ENCODE data around the gene ZCCHC14.

ZCCHC14 gene

GRCh38 chr16:87451563-87452210 is 41.1 kb downstream of the ZCCHC14 start:
- DNase-seq = no peak

- no peak for DNase-seq
Measured at GRCh38 chr16:87448866-87449265, 44.0 kb downstream of the ZCCHC14 start.

GRCh38 chr16:87447323-87447722 is 45.5 kb downstream of the ZCCHC14 start:
- no peak for DNase-seq

- DNase-seq = no peak
Measured at GRCh38 chr16:87446479-87446878, 46.3 kb downstream of the ZCCHC14 start.

DNA sequence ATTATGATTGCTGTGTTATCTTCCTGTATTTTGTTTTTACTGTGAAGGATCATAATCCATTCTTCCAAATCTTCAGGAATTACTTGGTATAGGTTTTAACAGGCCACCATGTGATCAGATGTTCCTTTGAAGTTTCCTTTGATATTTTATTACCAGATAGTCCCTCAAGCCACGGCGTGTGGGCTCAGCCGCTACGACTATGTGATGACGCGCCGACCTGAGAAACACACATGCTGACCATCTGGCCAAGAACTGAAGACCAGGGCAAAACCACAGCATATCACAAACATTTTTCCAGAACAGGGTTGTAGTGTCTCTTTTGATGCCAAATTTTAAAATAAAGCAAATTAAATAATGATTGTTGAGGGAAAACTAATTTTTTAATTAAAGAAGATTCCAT is 47.3 kb downstream of the ZCCHC14 start:
- DNase-seq = no peak

DNA sequence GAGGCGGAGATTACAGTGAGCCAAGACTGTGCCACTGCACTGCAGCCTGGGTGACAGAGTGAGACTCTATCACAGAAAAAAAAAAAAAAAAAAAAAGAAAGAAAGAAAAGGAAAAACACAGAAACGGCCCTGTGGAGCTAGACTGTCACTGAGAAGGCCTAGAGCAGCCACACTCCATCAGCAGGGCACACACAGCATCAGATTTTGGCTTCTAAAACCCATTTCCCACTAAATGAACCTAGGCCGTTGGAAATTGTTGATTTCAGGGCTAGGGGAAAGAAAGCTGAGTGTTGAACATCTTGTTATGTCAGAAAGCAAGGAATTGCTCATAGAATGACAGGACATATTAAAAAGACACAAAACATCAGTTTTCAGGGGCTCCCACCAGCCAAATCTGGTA is 48.9 kb downstream of the ZCCHC14 start:
- no peak for DNase-seq

DNA sequence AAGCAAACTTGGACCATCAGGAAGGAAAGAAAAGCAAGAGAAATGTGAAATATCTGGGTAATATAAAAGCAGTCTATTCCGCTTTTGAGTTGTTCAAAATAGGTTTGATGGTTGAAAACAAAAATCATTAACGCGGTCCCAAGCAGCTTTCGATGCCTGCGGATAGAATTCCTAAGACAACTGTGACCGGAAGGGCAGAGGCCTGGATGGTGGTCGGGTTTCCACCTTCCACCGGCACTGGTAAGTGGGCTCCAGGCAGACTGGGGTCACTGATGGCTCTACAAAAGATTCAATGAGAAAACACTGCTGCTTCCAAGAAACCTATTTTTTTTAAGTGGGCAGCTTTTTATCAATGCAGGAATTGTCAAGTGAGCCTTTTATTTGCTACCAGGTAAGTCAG is 49.8 kb downstream of the ZCCHC14 start:
- DNase-seq = no peak

DNA sequence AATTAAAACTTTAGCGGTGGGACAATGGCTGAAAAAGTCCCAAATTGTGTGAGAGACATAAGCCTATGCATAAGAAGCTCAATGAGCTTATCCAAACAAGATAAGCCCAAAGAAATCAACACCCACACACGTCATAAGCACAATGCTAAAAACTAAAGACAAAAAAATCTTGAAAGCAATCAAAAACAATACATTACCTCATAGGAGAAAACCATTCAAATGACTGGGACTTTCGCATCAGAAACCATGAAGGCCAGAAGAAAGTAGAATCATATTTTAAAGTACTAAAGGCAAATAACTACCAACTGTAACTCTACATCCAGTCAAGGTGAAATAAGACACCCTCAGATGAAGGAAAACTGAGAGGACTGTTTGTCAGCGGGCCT is 50.2 kb downstream of the ZCCHC14 start:
- DNase-seq = no peak

- no peak for DNase-seq
Measured at GRCh38 chr16:87441886-87442580, 50.8 kb downstream of the ZCCHC14 start.

DNA sequence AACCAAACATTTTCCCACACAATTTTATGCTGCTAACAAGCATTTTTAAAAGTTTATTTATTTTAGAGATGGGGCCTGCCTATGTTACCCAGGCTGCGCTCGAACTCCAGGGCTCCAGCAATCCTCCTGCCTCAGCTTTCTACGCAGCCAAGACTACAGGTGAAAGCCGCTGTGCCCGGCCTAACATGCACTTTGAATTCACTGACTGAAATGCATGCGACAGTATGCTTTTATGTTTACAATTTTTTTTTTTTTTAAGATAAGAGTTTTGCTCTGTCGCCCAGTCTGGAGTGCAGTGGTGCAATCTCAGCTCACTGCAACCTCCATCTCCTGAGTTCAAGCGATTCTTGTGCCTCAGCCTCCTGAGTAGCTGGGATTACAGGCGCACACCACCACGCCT is 52.9 kb downstream of the ZCCHC14 start:
- DNase-seq = no peak

DNA sequence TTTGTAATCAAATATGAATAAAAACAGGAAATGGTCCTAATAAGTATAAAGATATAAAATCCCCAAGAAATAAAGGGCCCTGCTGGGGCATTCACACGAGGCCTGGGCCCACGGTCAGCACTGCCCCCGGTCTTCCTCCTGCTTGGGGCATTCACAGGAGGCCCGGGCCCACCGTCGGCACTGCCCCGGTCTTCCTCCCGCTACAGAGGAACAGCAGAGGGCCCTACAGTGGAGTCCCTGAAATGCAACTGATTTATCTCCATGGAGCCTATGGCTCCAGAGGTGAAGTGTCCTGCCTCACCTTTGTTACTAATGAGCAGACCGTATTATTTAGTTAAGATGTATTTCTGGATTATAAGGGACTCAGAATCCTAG is 54.2 kb downstream of the ZCCHC14 start:
- no peak for DNase-seq

- no peak for DNase-seq
Measured at GRCh38 chr16:87437911-87438610, 54.8 kb downstream of the ZCCHC14 start.

- DNase-seq = no peak
Measured at GRCh38 chr16:87437327-87437726, 55.5 kb downstream of the ZCCHC14 start.

GRCh38 chr16:87436225-87437172 is 56.3 kb downstream of the ZCCHC14 start:
- no peak for DNase-seq

DNA sequence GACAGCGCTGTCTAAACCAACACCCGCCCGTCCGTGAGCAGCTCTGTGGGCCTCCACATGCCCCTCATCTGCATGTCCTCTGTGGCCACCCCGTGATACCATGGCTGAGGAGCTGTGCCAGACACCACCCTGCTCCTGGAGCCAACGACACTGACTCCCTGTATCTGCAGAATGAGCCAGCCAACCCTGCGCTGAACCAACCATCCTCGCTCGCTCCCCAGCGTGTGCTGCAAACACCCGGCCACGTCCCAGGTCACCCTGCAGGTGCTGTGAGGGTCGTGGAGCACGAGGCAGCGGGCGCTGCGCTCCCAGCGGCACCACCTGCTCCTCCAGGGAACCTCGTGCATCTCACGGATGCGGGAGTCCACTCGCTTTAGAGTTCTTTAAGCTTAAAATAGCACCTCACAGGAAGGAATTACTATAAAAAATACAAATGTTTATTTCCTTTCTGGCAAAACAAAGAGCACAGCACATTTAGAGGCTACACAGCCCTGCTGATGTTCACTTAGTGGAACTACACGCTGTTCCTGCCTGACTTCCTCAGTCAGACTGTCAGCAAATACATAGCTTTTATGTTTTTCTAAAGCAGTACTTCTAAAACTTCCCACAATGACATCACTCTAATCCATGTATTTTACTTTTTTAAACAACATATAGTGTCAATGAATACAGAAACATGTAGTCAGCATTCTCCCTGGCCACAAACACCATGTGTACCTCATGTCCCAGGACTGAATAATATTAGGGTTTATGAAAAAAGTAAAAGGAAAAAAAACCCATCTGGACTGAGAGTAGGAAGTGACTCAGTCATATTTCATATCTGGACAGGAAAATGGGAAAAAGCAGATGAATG is 57.2 kb downstream of the ZCCHC14 start:
- no peak for DNase-seq

GRCh38 chr16:87434146-87434667 is 58.6 kb downstream of the ZCCHC14 start:
- DNase-seq = no peak

DNA sequence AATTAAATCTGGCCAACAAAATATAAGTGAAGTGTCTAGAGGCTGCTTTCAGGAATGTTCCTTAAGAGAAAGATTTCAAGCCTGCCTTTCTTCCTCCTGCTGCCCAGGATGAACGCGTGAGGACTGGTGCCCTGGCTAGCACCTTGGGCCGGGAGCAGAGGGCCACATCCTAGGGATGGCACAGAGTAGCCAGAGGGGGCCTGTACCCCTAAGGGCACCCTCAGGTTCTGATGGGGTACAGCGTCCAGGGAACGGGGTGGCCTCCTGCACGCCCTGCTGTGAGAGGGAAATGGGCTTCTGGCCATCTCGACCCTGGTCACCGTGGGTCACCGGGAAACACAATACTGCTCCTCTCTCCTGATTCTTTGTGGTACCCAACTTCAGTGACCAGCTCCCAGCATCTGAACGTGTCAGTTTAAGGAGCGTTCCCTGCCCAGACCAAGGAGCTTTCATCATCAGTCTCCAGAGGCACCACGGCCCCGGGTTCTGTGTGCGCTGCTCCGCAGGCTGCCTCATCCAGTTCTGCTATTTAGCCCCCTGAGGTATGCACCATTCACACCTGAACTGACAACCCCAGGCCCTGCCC is 60.4 kb downstream of the ZCCHC14 start:
- no peak for DNase-seq

DNA sequence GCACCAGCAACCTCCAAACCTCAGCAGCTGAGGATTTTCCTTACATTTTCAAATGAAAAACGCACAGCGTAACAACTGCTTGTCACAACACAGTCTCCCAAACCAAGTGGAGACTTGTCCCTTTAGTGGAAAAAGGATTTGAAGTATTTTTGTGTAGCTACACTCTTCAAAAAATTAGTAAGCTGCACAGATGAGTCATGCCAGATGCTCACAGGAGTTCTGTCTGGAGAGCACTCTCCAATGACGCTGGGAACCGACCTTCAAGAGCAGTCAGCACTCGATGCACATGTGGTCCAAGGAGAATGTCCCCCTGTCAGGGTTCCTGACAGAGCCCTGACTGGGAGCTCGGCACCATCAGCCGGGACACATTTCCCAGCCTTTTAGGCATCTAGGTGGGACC is 60.9 kb downstream of the ZCCHC14 start:
- DNase-seq = no peak

- no peak for DNase-seq
Measured at GRCh38 chr16:87426423-87427215, 66.2 kb downstream of the ZCCHC14 start.

DNA sequence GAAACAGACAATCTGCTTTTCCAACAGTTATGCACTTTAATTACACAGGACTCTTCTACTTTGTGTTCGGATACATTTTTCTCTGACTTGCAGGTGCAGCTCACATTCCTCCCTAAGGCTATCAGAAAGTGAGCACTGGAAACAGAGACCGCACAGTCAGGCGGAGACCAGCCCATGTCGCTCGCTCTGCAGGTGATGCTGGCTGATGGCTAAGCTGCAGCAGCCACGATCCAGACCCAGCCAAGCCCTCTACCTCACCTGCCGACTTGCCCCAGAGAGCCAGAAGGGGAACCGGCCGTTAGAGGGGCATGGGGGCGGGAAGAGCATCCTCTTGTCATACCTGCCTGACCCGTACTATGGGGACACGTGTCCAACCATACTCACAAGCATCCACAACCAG is 66.9 kb downstream of the ZCCHC14 start:
- no peak for DNase-seq

GRCh38 chr16:87424266-87424665 is 68.6 kb downstream of the ZCCHC14 start:
- DNase-seq = no peak

Data from CD4-positive, alpha-beta T cell treated with Interleukin-21 for 1 hour (primary cell).